Breast epithelium (tissue), 4 donors: Measurements from ENCODE around the gene MLH1. TPM values are rescaled to one million over a fixed set of nuclear protein-coding genes. Genes with fewer than 3 reads are reported as not detected.

Experiments
- DNase-seq, 2 donors: peaks; one replicate each; pipeline ENCODE4 v3.0.0-alpha.2; 2019; ENCODE audit warnings: low spot score in 2 of 2
- H3K27ac ChIP-seq, 2 donors: fragments of 200-600 bp; sonication (generic) in 1 of 2; one replicate each; pipeline ENCODE4 v1.5.1; 2016 to 2019; ENCODE audit warnings: mild to moderate bottlenecking in 1 of 2
- H3K27me3 ChIP-seq, 2 donors: fragments of 200-600 bp; sonication (generic) in 1 of 2; one replicate each; pipeline versions ENCODE4 v1.5.1 to v1.6.0; 2017 to 2019; ENCODE audit warnings: control low read depth in 1 of 2, mild to moderate bottlenecking in 1 of 2
- H3K36me3 ChIP-seq: fragments of 200-600 bp; one replicate; pipeline ENCODE4 v1.5.1; 2019
- H3K4me1 ChIP-seq, 2 donors: fragments of 200-600 bp; sonication (generic); one replicate each; pipeline ENCODE4 v1.5.1; 2016 to 2019; ENCODE audit warnings: control low read depth in 1 of 2
- H3K4me3 ChIP-seq, 3 donors: fragments of 200-600 bp; sonication (generic); 1 replicate in 2 of 3; 2 replicates in 1 of 3; pipeline ENCODE4 v1.5.1; 2016 to 2019; ENCODE audit warnings: mild to moderate bottlenecking in 3 of 3, moderate library complexity in 2 of 3
- H3K9me3 ChIP-seq, 2 donors: fragments of 200-600 bp; sonication (generic) in 1 of 2; one replicate each; pipeline ENCODE4 v1.5.1; 2016 to 2019; ENCODE audit warnings: control low read depth in 1 of 2
- POLR2A ChIP-seq: fragments of 450-650 bp; IDR thresholded peaks from one replicate; pipeline ENCODE4 v1.6.1; 2016; ENCODE audit warnings: antibody characterized with exemption, mild to moderate bottlenecking, moderate library complexity
- POLR2AphosphoS5 ChIP-seq, 3 donors: sonication (generic); formaldehyde crosslinking; IDR thresholded peaks; one replicate each; pipeline ENCODE4 v1.6.1; 2017; ENCODE audit warnings: antibody characterized with exemption in 3 of 3
- intact Hi-C: fragments of 100-400 bp; cut with DNase I; formaldehyde crosslinking; loops from one replicate; pipeline ENCODE4 v1.15.1; 2023; ENCODE audit warnings: low total_unique reads
- total RNA-seq, 3 donors: library from RNA; depleted of rRNA; stranded (reverse); fragments of >200 nt; gene quantifications; one replicate each; pipeline ENCODE4 v1.1.0, GENCODE V29; 2016
- TF ChIP-seq, protein P1 (sequence below), 3 donors: fragments of 450-650 bp; IDR thresholded peaks; one replicate each; pipeline ENCODE4 v1.5.1; 2016 to 2017; ENCODE audit warnings: antibody characterized with exemption in 3 of 3, mild to moderate bottlenecking in 3 of 3, moderate library complexity in 3 of 3

Gene MLH1
- total RNA-seq, 3 donors from 2014 or later: 31.2 to 54.4 (median 48.4) TPM

DNA sequence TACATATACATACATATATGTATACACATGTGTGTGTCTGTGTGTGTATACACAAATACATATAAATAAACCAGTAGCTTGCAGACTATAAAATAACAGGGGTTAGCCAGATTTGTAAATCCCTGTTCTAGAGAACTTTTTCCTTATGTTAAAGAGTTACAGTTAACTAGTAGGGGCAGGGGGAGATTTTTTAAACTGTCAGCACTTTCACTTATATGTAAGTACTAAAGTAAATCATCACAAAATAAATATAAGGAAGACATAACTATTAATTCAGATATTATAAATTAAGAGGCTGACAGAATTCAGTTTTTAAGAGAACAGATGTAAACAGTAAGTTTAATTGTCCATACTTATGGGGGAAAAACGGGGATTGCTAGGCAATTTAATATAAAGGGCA lies 107.1 kb downstream of the MLH1 start:
- Histone ChIP-seq H3K9me3 (no peaks in the 10 kb centered on the region), H3K36me3 (no peaks in the 10 kb centered on the region), H3K4me1 (no peaks in the 10 kb centered on the region), H3K27me3 (no peaks in the 10 kb centered on the region), H3K27ac (no peak overlapping the region), H3K4me3 (no peak overlapping the region)
- TF ChIP-seq POLR2AphosphoS5 (IDR thresholded peaks at IDR 0.05): no peak
- TF ChIP-seq, protein P1, sequence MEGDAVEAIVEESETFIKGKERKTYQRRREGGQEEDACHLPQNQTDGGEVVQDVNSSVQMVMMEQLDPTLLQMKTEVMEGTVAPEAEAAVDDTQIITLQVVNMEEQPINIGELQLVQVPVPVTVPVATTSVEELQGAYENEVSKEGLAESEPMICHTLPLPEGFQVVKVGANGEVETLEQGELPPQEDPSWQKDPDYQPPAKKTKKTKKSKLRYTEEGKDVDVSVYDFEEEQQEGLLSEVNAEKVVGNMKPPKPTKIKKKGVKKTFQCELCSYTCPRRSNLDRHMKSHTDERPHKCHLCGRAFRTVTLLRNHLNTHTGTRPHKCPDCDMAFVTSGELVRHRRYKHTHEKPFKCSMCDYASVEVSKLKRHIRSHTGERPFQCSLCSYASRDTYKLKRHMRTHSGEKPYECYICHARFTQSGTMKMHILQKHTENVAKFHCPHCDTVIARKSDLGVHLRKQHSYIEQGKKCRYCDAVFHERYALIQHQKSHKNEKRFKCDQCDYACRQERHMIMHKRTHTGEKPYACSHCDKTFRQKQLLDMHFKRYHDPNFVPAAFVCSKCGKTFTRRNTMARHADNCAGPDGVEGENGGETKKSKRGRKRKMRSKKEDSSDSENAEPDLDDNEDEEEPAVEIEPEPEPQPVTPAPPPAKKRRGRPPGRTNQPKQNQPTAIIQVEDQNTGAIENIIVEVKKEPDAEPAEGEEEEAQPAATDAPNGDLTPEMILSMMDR (IDR thresholded peaks at IDR 0.05): no peak
- no peak for TF ChIP-seq POLR2A
- intact Hi-C loops: no loop called here
- no peak for DNase-seq

Other genes starting within 250 kb of the MLH1 start
- under 1 TPM in 1 of 3 donors, not detected in 2; 0.16 TPM for gene DCLK3, start 229.0 kb upstream of the MLH1 start, total RNA-seq
- gene TRANK1, start 48.5 kb upstream of the MLH1 start, total RNA-seq: 10 to 100 TPM; 13.6 to 16.6 (median 13.8) TPM
- 10 to 100 TPM; 13.8 to 25.5 (median 14.1) TPM for gene EPM2AIP1, start 387 bp upstream of the MLH1 start, total RNA-seq
- 10 to 100 TPM; 50.2 to 65.9 (median 65.9) TPM for gene LRRFIP2, start 181.1 kb downstream of the MLH1 start, total RNA-seq
- gene GOLGA4, start 249.8 kb downstream of the MLH1 start, total RNA-seq: 100 to 1,000 TPM; 102 to 120 (median 119) TPM